Activated CD4-positive, alpha-beta T cell treated with anti-CD3 and anti-CD28 coated beads for 48 hours (primary cell): Measurements from ENCODE around the gene AK8.

Experiments used
- DNase-seq: peaks from one replicate; pipeline ENCODE4 v3.0.0-alpha.2; 2020

Gene AK8, protein sequence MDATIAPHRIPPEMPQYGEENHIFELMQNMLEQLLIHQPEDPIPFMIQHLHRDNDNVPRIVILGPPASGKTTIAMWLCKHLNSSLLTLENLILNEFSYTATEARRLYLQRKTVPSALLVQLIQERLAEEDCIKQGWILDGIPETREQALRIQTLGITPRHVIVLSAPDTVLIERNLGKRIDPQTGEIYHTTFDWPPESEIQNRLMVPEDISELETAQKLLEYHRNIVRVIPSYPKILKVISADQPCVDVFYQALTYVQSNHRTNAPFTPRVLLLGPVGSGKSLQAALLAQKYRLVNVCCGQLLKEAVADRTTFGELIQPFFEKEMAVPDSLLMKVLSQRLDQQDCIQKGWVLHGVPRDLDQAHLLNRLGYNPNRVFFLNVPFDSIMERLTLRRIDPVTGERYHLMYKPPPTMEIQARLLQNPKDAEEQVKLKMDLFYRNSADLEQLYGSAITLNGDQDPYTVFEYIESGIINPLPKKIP

DNA sequence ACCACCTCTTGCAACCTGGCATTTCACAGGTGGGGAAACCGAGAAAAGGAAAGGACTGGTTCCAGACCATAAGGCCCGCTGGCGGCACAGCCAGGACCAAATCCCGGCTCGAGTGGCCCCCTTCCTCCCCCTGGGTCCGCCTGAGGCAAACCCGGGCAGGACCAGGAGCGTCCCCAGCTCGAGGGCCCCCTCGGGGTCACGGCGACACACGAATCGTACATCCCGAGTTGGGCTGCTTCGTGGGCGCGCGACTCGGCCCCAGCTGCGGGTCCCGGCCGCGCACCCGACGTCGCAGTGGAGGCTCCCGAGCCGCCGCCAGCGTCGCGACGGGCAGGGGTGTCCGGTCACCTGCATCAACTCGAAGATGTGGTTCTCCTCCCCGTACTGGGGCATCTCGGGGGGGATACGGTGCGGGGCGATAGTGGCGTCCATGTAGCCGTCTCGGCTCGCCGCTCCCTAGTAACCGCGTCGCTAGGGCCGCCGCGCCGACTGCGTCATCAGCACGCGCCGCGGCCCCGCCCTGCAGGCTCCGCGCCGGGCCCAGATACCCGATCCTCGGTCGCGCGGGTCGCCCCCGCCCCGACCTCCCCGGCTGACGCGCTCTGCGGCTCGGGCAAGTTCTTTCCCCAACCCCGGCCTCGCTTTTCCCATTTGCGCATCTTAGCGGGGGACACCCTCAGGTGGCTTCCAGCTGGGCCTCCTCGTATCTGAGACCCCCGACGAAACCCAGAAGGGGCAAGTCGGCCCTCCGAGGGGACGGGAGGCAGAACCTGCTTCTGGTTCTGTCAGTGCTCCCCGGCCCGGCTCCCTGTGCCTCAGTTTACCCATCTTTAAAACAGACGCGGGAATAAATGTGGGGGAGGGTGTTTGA lies at the start of gene AK8:
Gene AK8, minus strand, starts transcription at position 461 of the 871 bp plus-strand sequence. Its CDS starts 29 bp downstream, at position 432.
- peak; percentile 83 for DNase-seq

DNA sequence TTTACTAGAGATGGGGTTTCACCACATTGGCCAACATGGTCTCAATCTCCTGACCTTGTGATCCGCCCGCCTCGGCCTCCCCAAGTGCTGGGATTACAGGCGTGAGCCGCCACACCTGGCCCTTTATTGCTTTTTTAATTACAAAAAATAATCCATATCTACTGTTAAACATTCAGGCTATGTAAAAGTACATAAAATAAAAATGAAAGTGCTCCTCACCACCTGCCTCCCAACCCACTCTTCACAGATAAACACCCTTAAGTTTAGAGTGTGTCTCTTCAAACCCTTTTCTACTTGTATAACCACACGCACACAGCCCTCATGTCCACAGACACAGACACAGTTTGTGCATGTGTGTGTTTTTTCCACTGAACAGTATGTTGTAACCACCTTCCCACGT lies 49.6 kb upstream of the AK8 start:
- DNase-seq: no peak

DNA sequence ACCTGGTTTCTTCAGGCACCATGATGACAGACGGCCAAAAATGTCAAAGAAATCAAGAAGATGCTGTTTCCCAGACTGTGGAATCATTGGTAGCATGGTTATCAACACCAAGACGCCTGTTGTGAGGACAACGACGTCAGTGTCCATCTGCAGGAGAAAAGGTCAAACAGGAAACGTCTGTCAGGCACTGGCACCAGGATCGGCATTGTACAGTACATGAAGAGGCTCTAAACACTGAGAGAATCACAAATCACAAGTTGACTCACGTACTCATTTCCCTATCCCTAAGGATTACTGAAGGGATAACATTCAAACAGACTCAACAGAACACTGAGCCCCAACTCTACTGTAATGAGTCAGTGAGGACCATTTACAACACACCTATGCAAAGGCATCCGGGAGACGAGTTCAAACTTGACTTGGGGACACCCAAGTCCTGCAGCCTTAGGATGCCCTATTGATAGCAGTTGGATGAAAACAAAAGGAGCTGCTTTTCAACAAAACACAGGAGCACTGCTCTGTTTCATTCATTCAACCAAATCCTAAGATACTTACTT lies 45.3 kb upstream of the AK8 start:
- no peak for DNase-seq

DNA sequence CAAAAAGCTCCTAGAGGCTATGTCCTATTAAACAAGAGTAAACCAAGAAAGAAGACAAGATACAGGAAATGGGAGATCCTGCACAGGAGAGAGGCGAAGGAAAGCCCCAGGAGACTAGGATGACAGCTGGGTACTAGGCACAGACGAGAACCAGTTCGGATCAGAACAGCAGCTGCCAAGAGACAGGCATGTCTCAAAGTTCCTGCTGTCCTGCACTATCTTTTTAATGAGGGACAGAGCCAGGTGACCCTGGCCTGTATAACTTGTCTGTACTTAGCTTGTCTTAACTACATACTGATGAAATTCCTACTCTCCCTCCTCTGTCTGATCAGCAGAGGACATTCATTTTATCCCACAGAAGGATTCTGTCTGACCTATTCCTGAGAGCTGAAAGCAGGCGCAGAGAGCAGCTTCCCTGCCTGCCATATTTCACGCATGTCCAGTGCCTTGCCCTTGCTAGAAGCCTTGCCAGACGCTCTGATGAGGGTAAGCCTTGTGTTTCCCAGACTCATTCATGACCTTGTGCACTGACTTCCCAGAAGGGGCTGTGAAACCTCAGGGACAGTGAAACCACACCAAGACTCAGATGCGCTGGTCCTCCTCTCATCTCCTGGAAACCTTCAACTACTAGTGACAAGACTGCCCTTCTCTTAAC lies 41.7 kb upstream of the AK8 start:
- DNase-seq: no peak

DNA sequence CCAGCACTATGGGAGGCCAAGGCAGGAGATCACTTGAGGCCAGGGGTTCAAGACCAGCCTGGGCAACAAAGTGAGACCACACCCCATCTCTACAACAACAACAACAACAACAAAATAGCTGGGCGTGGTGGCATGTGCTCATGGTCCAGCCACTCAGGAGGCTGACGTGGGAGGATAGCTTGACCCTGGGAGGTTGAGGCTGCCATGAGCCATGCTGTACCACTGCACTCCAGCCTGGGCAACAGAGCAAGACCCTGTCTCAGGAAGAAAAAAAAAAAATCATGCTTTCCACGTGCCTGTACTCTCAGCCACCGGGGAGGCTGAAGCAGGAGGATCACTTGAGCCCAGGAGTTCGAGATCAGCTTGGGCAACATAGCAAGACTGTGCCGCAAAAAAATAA lies 36.8 kb upstream of the AK8 start:
- no peak for DNase-seq

DNA sequence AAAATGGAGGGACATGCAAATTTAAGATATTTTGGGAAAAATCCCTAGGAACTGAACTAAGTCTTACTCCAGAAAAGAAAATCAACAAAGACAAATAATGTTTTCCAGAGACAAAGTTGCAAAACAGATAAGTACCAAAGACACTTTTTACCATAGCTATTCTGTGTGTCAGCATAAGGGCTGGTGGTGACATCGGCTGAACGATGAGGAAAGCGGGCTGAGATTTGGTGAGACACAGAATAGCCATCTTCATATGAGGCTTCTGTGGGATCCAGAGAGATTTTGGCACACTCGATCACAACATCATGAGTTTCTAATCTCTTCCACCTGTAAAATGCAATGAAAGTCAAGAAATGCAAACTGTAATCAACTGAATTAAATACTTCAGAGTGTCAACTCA lies 34.0 kb upstream of the AK8 start:
- no peak for DNase-seq

DNA sequence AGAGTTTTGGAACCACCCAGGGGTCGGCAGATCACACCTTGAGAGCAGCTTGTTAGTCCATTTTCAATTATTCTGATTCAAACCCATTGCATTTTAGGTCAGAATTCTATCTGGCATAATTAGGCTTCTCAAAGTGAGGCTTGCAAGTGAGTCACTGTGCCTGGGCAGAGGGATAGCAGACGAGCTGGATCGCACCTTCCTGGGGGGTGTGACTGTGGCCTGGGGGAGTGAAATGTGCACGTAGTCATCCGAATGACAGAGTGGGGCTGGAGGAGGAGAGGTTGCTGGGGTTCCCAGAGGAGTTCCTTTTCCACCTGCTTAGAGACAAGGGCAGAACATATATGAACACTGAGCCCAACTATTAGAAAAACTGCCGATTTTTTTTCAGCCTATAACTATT lies 32.3 kb upstream of the AK8 start:
- DNase-seq: no peak

DNA sequence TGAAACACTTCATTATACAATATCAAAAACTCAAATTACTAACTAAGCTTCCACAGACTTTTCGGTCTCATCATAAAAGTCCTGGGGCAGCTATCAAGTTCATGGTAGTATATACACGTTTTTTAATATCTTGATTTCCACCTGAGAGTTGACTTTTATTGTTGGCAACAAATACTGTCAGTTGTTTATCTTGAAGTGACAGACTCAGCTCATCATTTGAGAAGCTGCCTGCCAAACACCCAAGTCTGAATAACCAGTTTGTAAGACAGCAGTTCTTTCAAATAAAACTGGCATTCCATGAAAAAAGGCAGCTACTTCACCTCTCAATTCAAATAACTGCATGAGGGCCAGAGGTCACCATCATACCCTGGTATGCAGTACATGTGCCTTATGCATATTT lies 31.2 kb upstream of the AK8 start:
- no peak for DNase-seq

DNA sequence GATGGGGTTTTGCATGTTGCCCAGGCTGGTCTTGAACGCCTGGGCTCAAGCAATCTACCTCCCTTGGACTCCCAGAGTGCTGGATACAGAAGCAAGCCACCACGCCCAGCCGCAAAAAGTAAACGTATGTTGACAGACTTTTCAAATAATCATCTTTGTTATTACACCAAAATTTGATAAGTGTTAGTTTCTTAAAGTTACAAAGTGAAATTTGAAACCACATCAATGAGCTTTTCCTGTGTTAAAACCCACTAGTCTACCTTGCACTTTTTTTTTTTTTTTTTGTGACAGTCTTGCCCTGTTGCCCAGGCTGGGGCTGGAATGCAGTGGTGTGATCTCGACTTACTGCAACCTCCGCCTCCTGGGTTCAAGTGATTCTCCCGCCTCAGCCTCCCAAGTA lies 30.6 kb upstream of the AK8 start:
- DNase-seq: no peak

DNA sequence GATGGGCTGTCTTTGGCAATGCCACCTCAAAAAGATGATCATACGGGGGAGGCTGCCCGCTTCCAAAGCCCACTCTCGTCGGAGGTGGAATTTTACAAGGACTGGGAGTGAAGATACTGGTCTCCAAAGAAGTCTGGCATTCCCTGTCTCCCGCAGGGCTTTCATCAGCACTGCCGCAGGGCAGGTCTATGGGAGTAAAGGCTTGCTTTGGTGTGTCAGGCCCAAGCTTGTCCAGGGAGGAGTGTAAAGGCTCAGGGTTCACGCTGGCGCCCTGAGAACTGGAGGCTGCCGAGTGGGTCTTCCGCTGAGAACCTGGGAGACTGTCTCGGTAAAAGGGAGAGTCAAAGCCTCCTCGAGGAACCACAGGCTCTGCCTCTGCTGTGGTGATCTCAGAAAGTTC lies 27.6 kb upstream of the AK8 start:
- no peak for DNase-seq

DNA sequence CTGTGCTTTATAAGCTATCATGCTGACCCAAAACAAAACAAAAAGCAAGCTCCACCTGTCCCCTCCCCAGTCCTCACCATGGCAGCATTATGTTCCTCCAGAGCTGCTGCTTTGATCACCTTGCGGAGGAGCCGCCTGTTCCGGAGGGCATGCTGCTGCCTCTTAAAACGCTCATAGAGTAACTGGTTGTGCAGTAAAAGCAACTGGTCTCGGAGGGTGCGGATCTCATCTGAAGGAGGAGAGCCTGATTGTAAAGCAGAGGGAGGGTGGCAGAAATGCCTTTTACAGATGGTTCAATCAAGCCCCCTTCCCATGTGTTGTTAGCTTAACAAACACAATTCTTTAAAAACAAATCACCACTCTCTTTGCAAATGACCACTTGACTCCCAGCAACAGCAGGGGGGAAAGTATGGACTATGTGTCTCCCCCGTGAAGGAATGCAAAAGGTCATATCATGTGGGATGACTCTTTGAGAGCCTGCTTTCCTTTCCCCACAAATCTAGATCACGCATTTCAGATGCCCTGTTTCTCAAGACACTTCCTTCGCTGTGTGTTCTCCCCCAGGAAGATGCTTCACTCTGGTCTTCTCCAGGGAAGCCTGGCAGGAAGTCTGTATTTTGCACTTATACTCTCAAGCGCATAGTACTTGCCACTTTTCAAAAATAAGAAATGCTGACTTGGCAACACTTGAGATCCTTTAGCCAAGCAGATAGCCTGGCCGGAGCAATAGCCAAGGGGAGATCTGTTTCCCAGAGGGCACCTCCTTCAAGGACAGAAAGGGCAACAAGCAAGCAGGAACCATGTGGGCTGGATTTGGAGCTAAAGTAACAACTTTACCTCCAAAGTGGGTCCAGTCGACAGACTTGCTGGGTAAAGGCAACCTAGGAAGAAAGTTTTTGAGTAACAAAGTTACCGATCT lies 25.7 kb upstream of the AK8 start:
- no peak for DNase-seq

DNA sequence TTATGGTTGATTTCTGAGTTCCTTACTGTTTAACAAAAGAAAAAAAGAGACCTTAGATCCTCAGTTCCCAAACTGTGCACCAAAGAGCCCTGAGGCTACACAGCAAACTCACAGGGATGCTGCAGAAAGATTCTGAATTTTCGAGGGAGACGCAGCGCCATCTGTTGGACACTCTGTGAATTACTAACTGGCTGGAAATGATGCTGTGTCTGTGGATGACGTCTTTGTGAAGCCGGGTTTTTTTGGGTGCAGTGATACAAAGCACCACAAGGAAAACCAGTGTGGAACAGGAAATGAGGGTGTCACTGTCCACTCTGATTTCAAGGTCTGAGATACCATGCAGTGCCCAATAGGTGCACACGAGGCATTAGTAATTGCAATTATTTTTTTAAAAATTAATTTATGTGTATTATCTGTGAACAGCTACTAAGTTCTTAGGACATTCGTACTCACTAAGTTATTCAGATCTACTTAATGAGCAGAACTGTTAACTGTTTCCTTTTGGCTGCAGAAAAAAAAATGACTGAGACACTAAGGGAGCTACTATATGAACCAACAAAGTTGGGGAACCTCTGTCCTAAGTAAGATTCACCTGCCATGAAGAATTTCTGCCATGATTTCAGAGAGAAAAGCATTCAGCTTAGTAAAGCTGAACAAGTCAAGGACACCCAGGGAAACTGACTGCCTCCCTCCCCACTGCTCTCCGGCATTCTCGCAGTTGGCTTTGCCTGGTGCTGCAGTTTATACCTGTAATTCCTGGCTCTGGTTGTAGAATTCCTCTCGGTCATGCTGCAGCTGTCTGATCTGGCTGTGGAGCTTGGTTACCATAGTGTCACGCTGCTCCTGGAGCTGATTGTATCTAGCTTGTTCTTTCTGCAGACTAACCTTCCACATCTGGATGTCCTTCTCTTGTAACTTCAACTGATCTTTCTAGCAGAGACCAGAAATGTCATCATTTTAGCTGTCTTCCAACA lies 24.1 kb upstream of the AK8 start:
- peak; percentile 84 for DNase-seq

DNA sequence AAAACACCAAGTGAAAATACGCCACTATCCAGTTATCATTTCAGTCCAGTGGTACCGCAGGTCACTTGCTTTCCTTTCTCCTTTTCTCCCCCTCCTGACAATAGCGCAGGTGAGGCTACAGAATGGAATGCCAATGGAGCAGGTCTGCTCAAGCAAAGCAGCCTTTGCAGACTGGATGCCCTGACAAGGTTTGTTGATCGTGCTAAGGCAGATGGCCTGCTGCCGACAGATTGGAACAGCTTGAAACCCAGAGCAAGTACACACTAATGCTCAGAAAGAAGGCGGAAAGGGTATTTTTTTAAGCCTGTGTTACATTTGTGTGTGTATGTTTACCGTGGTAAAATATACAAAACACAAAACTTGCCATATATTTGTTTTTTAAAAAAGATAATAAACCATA lies 20.0 kb upstream of the AK8 start:
- DNase-seq: no peak

DNA sequence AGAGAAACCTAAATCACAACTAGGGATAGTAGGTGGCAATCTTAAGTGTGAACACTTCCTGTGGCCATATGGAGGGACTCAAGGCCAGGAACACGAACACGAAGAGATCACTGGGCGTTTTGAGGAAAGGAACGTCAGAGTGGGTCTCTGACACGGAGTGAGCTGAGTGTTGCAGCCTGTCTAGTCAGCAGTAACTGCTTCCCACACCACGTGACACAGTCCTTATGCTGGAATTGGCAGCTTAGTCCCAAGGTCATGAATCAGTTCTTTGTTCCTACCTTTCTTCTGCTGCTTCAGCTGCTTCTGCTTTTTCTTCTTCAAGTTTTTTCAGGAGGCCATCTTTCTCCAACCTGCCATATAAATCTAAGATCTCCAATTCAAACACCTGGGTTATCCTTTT lies 18.8 kb upstream of the AK8 start:
- DNase-seq: no peak

DNA sequence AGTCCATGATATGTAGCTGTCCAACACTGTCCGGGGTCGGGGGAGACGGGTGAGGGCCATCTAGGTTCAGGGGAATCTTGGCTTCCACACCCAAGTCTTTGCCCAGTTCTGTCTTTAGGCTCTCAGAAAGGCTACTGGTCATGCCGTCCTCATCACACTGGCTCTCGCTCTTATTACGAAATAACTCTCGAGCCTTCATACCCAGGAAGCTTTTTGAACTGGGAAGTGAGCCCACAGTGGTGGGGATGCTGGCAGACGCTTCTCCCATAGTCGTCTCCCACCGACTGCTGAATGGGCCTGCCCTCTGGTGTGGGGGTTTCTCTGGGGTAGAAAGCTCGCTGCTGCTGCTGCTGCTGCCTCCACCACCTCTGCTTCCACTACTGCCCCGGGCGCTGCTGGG lies 18.2 kb upstream of the AK8 start:
- DNase-seq: no peak

DNA sequence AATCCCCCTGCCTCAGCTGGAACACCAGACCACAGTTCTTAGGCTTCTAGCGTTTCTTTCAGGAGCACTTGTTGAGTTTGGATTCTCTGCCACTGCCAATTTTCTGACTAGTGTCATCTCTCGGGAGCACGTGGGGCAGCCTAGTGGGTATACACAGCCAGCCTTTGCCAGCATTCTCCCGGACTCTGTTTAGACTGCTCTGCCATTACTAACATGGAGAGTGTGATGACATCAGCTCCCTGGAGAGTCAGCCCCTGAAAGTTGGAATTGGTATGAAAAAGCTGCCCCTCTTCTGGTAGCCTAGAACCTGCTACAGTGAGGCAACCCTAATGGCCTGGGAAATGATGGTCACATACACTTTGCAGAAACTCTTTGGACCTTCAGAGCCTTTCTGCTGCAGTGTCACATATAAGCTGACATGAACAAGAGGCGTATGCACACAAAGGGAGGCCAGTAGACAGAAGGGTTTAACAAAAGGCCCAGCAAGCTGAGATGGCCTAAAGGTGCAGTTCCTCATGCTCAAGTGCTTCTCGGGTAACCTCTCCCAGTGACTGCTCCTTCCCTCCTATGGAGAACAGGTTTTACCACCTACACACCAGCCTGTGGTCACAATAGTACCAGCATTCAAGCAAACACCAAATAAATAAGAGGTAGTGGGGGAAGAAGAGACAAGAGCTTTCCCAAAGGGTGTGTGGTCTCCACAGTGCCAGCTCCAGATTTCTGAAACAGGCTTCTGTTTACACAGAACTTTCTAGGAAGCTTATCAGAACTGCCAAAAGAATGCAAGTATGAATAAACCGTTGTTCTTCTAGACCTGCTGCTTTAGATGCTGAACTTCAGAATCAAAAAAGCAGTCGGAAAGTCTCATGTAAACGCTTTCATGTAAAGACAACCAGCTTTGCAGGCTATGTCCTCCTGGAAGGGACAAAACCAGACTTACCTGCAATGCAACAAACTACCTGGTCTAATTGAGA lies 17.1 kb upstream of the AK8 start:
- no peak for DNase-seq

DNA sequence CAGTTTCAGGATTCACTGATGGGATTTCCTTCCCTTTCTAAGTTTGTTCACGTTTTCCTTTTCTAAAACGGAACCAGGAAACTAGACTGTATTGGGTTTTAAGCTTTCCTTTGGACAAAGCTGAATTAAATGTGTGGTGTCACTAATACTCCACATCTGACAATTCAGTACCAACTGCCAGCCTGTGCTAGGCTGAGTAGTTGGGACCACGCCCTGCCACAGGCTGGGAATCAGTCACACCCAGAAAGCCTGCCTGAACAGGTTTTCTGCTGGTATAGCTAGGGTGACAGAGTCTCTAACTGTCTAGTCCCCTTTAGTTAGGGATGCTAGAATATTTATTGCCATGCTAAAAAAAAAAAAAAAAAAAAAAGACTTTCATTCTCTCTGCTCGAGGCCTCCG lies 16.3 kb upstream of the AK8 start:
- no peak for DNase-seq

DNA sequence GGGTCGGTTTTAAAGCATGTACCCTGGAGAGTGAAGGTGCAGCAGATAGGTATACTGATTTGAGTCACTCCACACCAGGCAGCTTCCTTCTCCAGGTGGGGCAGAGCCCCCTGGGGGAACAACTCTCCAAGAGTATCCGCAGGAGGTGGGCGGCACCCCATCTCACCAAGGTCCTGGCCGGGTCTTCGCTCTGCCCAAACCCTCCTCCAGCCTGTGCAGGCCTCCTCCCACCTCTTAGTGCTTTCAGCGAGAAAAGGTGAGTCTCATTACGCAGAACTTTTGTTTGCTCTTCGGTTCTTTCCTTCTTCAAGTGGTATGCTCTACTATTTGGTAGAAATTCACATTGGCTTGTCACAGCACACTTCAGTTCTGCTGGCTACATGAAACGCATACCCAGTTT lies 14.3 kb upstream of the AK8 start:
- no peak for DNase-seq

DNA sequence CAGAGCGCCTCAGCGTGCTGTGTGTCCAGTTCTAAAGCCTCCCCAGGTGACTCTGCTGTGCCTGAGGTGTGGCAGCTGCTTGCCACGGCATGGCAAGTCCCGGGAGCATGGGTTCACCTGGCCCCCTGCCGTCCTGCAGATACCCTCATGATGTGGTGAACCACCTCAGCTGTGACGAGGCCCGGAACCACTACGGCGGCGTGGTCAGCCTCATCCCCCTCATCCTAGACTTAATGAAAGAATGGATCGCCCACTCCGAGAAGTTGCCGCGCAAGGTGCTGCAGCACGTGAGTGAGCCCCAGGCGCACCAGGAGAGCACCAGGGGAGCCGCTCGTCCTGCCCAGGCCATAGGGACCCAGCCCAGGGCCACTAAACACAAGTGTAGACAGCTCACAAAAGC lies 10.1 kb upstream of the AK8 start:
- no peak for DNase-seq
